Stimulated activated CD4-positive, alpha-beta T cell treated with anti-CD3 and anti-CD28 coated beads, Interleukin-2, amount 100 ng/mL, for 4 hours (primary cell): ENCODE data around the gene RHOH.

Source experiments
- DNase-seq: peaks from one replicate; pipeline ENCODE4 v3.0.0-alpha.2; 2020; ENCODE audit warnings: low read depth

The RHOH gene

DNA sequence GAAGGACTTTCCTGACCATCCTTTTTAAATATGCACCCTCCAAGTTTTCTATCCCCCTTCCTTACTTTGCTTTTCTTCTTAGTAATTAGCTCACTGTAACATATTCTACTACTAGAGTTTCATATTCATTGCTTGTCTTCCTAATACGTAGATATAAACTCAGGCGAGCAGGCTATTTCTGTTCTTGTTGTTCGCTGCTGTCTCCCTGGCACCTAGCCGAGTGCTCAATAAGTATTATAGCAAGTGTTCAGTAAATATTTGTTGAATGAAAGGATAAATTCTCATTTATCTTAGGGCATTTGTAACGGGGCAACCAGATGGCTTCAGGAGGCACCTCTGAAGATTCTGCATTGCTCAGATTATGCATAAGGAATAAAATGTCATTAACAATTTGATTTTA, 6.8 kb upstream of the RHOH start:
- DNase-seq: no peak

DNA sequence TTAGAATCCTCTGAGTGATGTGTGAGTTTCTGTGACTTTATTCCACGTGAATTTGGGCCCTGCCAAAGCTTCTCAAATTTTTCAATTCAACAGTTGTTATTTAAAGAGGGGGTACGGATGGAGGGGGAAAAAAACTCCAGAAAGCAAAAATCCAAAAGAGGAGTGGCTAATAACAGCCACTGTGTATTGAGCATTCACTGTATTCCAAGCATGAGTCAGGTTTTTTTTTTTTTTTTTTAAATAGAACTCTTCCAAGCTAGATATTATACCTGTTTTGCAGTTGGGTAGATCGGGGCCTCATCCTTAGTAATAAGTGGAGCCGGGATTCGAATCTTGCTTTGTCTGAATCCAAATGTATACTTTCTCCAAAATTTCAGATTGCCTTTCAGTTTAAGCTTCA, 6.4 kb upstream of the RHOH start:
- no peak for DNase-seq

DNA sequence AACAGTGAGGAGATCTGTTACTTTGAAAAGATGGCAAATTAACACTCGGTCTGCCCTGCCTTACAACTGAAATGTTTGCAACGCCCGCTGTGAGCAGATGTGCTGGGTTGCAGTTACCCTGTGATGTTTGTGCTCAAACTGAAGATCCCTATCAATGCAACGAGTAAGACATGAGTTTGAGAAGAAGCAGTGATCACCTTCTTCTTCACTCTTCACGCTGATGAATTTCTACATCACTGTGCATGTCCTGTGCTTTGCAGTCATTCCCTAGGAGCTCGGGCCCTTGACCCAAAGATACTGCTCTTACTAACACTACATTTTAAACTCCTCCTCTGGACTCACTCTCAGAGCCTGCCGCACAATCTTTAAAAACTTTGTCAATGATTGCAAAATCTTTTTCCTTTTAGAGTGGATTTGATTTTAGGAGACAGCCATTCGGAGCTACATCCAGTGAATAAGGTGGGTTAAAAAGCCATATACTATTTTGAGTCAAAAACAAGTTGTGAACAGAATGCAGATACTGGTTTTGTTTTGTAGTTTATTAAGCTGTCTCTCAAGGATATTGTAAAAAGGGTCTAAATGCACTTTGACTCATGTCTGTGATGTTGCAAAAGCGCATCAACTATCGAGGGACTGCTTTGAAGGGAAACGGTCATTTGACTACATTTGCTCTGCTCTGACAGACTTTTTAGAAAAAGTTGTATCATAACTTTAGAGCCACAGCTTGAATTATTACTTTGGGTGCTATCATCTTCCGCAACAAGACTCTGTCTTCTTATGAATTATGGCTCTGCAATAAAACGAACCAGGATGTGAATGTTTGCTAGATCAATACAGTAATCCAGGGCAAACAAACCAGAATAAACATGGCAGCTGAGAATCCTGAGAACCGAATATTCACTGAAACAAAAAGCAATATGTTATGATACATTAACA, 5.7 kb upstream of the RHOH start:
- no peak for DNase-seq

DNA sequence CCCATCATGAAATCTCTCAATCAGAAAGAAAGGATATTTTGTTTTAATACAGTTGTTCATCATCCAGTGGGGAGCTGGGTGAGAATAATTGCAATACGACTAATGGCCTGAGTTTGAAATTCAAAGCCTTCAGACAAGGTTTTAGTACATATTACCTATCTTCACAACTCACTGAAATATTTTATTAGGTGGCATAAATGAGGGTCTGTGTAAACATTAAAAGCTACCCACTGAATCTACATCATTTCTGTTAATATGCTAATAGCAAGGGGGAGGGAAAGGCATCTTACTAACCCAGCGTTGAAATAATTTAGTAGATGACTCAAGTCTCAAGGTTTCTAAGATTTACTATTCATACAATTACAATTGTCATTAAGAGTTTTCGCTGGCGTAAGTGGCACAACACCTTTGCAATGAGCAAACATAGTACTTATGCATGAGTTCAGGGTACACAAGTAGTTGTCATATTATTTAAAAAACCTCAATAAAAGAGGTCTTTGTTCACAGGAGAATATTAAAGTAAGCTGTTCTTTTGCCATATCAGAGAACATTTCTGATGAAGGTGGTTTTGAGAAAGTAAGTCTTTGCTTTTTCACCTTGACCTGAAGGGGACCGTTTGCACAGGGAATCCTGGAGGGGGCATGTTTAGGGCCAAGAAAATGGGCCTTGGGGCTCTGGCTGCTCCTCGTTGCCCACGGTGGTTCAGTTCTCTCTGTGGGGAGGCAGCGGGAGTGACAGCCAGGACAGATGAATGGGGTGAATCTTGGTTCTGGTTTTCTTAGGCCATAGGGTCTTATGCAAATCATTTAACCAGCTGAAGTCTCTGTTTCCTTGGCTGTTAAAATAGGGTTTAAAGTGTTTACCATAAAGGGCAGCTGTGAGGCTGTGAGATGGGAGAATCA, 4.5 kb upstream of the RHOH start:
- DNase-seq: no peak

DNA sequence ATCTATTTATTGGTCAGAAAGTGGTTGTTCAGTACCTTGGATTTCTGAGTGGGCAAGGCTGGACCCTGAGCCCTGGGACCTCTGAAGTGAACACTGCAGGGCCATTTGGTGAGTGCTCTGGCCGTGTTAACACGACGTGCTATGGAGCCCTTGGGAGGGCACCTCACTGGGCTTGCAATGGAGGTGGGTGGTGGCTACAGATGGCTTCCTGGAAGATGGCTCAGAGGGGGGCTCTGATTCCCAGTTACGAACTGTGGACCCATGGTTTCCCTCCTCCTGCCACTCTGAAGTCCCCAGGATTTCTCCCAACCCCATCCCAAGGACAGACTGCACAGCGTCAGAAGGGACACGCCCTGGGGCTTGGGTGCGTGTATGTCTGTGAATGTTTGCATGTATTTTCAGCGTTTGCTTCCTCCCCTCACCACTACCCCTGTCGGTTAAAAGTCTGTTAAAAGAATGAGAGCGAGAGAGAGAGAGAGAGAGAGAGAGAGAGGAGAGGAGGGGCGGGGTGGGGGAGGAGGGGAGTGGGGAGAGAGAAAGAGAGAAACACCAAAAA, 3.7 kb upstream of the RHOH start:
- no peak for DNase-seq

DNA sequence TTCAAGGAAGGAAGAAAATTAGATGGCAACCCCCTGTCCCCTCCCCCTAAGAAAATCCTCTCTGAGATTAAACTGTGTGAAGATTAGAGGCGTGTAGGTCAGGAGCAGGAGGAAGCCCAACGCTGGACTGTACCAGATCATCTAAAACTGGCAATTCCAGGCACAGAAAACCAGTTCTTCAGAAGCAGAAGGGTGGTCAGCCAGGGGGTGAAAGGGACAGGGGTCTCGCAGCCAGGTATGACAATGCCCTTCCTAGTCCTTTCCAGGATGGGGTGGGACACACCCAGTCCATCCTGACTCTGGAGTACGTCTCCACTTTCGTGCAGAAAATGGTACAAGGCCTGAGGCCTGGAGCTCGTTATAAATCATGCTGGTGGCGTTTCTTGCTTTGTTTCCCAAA, 3.3 kb upstream of the RHOH start:
- no peak for DNase-seq

DNA sequence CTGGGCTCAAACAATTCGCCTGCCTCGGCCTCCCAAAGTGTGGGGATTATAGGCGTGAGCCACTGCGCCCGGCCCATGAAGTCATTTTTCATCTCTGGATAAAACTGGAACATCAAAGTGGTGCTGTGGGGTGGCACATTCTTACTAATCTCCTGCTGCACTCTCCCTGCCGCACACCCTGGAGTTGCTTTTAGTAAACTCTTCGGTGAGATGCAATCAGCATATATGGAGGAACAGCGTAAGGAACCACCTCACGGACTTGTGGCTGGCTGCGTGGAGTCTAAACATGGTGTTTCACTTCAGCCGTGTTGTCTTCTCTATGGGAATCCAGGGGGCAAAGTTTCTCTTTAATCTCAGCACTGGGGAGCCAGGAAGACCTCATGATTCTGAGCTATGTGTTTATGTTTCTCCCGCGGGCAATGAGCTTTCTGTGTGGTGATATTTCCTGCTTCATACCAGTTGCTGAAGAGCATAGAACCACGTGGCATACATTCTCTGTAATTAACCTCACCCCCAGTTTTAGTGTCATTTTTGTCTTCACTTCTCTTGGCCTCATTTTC, 2.1 kb upstream of the RHOH start:
- DNase-seq: no peak

DNA sequence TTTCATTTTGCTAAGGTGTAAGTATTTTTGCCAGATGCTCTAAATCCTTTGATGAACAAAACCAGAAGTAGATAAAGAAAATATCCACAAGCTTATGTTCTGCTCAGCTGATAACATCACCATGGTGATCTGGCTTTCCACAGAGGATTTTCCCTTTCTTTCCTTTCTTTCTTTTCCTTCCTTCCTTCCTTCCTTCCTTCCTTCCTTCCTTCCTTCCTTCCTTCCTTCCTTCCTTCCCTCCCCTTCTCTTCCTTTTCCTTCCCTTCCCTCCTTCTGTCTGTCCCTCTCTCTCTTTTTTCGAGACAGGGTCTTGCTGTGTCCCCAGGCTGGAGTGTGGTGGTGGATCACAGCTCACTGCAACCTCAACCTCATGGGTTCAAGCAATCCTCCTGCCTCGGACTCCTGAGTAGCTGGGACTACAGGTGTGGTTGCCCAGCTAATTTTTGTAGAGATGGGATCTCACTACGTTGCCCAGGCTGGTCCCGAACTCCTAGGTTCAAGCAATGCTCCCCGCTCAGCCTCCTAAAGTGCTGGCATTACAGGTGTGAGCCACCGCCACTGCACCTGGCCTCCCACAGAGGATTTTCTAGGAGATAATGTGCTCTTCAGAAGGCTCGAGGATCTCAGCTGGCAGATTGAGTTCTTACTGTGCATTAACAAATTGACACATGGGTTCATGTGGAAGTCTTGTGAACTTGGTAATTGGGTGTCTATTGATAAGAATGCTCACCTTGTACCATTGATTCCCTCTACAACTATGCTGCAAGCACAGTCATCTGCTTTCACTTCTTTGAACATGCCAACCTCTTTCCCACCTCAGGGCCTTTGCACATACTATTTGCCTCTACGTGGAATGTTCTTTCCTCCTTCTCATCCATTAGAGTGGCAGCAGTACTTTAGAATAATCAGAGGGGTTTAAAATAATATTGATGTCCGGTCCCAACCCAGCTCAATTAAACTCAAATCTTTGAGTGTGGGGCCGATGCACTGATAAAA, 1.4 kb upstream of the RHOH start:
- no peak for DNase-seq

DNA sequence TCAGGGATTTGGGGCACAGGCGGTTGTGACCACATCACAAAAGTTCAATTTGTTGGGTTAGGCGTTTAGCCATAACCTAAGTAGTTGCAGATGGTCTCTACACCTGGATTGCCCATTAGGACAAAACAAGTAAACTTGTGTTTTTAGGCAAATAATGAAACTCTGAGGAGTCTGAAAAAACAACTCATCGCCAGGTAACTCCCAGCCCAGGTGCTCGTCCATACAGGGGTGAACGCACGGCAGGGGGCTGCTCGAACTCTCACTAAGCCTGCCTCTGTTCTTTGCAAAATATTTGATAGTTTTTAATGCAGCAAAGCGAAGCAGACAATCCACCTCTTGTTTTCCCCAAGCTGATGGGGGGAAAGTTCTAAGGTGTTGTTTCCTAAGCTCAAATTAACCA, 559 bp upstream of the RHOH start:
- no peak for DNase-seq

DNA sequence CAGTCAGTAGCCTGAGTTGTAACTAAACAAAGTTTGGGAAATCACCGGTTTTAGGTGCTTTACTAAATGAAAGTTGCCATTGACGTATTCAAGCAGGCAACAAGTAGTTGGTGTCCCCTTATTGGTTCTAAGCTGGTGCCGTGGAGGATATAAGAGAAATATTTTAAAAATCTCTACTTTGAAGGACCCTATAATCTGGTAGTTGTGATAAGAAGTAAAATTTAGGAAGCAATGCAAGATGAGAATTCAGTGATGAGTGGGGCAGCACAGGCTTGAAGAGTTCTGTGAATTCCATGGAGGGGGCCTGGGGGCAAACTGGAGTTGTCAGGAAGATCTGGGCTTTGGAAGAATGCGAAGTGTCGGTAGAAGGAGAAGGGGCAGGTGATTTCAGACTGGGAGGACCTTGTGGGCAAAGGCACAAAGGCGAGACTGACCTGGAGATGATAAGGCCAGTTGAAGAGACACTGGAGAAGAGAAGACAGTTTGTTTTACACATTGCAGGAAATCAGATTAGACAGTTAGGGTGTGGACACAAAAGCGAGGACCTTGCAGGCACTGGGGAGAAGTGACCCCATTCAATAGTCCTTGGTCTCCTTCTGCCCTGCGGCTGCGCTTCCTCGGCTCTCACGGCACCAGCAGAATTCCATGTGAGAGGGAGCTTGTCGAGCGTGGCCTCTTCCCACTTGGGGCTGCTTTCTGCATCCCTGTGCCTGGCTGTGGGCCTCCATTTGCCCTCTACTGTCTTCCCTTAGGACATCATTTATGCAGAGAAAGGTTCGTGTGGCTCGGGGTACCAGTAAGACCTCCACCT, 1.3 kb downstream of the RHOH start:
- no peak for DNase-seq

DNA sequence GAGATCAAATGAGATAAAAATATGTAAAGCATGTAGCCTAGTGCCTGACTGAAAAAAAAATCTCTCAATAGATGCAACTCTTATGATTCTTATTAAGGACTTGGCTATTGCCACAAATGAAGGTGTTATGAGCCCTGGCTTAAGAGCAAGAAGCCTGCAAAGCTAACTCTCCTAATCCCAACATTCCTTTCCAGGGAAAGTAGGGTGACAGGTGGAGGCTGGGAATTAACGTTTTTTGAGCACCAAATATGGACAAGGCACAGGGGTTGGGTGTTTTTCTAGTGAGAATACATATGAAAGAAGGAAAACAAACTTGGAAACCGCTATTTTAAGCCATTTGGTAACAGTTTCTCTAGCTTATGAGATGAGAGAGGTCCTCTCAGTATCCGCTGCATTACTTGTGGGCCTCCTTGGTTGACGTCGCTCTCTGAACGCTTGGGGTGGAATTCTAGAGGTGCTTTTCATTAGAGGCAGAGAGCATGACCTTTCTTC, 2.4 kb downstream of the RHOH start:
- DNase-seq: no peak

DNA sequence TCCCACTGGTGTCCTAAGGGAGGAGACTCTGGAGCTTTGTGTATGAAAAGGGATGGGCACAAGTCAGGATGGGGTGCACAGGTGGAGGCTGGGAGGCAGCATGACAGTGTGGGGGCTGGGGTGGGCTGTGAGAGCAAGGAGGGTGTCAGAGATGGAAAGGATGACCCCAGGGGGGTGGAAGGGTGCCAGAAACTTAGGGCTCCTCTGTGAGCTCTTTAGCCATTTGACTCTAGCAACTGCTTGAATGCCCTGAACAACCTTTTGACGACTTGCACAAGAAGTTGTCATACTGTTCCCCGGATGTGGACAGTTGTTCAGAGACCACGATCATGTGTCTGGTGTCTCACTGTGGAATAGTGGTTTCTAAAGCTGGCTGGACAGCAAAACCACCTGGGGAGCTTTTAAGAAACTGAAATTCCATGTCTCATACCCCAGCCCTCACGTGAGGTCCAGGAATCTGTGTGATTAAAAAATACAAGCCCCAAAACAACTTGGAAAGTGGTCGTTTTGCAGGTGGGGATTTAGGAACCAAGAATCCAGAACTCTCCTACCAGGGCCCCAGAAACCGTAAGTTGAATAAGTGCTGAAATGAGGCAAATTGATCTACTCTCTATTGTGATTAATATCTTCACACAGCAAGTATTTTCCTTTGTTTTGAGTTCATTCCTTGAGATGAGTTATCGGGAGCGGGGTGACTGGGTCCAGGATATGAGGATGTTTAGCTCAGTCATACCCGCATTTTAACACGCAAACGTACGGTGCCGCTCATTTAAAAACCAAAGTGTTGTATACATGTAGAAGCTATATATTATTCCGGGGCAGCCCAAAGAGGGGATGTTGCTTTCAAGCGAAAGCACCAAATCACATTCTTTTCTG, 3.4 kb downstream of the RHOH start:
- DNase-seq: no peak

DNA sequence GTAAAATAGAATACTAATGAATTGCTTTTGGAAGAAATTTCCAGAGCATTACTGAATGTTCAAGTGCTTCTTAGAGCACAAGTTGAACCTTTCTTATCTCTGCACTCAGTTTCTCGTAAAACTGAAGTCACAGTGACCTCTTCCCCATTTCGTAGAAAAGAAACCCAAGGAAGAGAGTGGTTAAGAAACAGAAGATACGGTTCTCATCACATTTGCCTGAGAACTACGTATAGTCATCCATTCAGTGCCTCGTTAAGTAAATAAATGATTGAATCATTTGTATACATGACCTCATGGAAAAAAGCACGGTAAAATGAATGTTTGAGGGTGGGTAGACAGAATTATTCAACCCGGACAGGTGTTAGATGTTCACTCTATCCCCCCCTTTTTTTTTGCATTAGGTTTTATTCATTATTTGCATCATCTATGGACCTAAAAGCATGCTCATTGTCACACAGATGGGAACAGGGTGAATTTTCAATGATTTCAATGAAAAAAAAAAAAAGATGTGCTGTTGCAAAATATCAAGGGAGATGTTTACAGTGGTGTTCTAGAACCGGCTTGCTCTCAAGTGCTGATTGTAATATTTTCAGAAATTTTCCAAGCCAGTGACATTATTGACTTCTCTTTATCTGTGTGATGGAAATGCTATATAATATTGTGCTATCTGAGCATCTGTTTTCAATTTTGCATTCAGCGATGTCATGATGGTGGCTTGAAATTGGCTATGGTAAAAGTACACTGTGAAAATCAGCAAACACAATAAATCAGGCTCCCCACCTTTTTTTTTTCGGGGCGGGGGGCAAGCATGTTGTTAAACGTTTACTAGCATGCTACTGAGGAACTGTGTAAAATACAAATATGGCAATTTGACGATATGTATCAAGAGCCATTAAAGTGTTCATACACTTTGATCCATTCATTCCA, 4.3 kb downstream of the RHOH start:
- DNase-seq: no peak

DNA sequence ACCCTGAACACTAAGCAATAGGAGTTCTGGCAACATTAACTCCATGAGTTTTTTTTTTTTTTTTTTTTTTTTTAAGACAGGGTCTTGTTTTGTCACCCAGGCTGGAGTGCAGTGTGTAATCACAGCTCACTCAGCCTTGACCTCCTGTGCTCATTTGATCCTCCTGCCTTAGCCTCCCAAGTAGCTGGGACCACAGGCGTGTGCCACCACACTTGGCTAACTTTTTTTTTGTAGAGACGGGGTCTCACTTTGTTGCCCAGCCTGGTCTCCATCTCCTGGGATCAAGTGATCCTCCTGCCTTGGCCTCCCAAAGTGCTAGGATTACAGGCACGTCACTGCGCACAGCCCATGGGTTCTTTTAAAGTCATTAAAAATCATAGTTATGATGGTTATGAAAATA, 5.1 kb downstream of the RHOH start:
- no peak for DNase-seq

DNA sequence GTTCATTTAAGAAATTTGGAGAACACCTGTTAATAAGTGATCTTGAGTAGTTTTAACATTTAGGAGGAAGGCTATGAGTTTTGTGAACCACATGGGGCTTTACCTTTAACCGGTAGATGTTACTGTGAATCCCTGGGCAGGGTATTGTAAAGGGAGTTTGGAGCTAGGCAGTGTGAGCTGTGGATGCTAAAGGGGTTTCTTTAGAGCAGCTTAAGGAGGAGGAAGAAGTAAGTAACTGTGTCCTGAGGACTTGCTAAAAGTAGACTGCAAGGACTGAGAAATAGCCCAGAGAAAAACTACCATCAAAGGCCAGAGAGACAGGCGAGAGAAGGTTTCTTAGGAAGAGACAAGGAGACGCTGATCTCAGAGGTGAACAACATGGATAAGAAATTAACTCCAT, 5.6 kb downstream of the RHOH start:
- DNase-seq: no peak

DNA sequence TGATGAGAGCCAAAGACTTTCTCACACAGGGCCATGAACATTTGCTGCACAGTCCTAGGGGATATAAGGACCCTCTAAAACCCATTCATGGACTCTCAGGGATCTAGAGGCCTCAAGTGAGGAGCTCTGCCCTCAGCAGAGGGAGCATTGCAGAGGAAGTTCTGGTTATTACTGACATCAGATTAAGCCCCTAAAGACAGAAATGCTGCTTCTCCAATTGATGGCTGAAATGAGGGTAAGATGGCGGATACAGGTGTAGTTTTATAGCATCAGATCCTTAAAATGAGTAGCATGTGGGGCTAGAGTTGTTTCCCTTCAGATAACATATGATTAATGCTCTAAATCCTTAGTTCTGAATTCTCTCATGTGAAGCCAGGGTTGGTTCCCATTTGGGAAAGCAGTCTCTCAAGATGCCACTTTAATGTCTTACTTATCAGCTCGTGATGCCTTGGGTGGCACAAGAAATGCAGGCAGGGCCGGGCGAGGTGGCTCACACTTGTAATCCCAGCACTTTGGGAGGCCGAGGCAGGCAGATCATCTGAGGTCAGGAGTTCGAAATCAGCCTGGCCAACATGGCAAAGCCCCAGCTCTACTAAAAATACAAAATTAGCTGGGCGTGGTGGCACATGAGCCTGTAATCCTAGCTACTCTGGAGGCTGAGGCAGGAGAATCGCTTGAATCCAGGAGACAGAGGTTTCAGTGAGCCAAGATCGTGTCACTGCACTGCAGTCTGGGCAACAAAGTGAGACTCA, 7.9 kb downstream of the RHOH start:
- no peak for DNase-seq
